H1 (cell line): ENCODE data around the gene SCYL2. TPM values are rescaled to one million over a fixed set of nuclear protein-coding genes. Genes with fewer than 3 reads are reported as not detected.
"Not testable (repeated sequence)": the region's sequence is repeated elsewhere in the genome, so short reads cannot be mapped to it uniquely, and the experiment has no call there.

Source experiments
- CTCF ChIA-PET: fragments of 300-600 bp; sonication (Branson Sonifier 250); formaldehyde crosslinking; loops from one replicate; lab custom pipeline; 2021; ENCODE audit not compliant: partially characterized antibody; lab: Charles Lee
- POLR2A ChIA-PET: fragments of 300-600 bp; sonication (Branson Sonifier 250); formaldehyde crosslinking; loops from one replicate; lab custom pipeline; 2021; ENCODE audit warnings: inconsistent platforms; ENCODE audit not compliant: partially characterized antibody; lab: Charles Lee
- DNase-seq, 2 experiments: peaks; one replicate each; pipeline versions ENCODE4 v3.0.0 to v3.0.0-alpha.2; 2010 to 2022; ENCODE audit warnings: low spot score in 2 of 2, low read depth in 1 of 2, mixed read lengths in 1 of 2
- FAIRE-seq: peaks from 2 replicates; lab custom pipeline; 2011; peaks lifted over from hg19 to GRCh38; lab: Jason Lieb, UNC
- H2AFZ ChIP-seq: 2 replicates; pipeline ENCODE4 v1.8.1; 2012; ENCODE audit warnings: low read length, inconsistent platforms
- H2AK5ac ChIP-seq: 2 replicates; pipeline ENCODE4 v1.6.1; 2013; ENCODE audit warnings: low read depth, low read length
- H2BK120ac ChIP-seq: replicated peaks from 2 replicates; pipeline ENCODE3; 2013; ENCODE audit warnings: low read depth, low read length, inconsistent platforms
- H2BK12ac ChIP-seq: 2 replicates; pipeline ENCODE4 v1.6.1; 2013; ENCODE audit warnings: low read depth, low read length
- H2BK15ac ChIP-seq: 2 replicates; pipeline ENCODE4 v1.6.1; 2013; ENCODE audit warnings: low read length
- H2BK20ac ChIP-seq: 2 replicates; pipeline ENCODE4 v1.6.1; 2013; ENCODE audit warnings: low read length
- H2BK5ac ChIP-seq: 2 replicates; pipeline ENCODE4 v1.6.1; 2013; ENCODE audit warnings: low read depth, low read length
- H3K14ac ChIP-seq: 2 replicates; pipeline ENCODE4 v1.6.1; 2013; ENCODE audit warnings: inconsistent platforms; ENCODE audit not compliant: insufficient read length
- H3K18ac ChIP-seq: 2 replicates; pipeline ENCODE4 v1.6.1; 2013; ENCODE audit warnings: low read length; ENCODE audit errors: extremely low read depth
- H3K23ac ChIP-seq: 2 replicates; pipeline ENCODE4 v1.6.1; 2013; ENCODE audit warnings: inconsistent platforms; ENCODE audit not compliant: insufficient read length
- H3K23me2 ChIP-seq: 2 replicates; pipeline ENCODE4 v1.6.1; 2013; ENCODE audit warnings: low read depth, low read length
- H3K27ac ChIP-seq: 2 replicates; pipeline ENCODE4 v1.6.1; 2011; ENCODE audit warnings: low read depth, low read length, inconsistent platforms
- H3K27me3 ChIP-seq, 4 experiments: replicated peaks in 1 of 4; 1 replicate in 1 of 4; 2 replicates in 3 of 4; pipeline versions ENCODE4 v1.6.1 to v1.8.1; 2011 to 2013; ENCODE audit warnings: low read length in 3 of 4, mild to moderate bottlenecking in 3 of 4, inconsistent platforms in 2 of 4, mixed read lengths in 2 of 4, moderate library complexity in 1 of 4; ENCODE audit not compliant: control insufficient read depth in 3 of 4, insufficient read depth in 3 of 4; ENCODE audit errors: extremely low read depth in 1 of 4
- H3K36me3 ChIP-seq, 4 experiments: 2 replicates each; pipeline versions ENCODE4 v1.6.1 to v1.8.1; 2011 to 2013; ENCODE audit warnings: mild to moderate bottlenecking in 4 of 4, low read length in 3 of 4, moderate library complexity in 2 of 4, control low read depth in 1 of 4, inconsistent platforms in 1 of 4; ENCODE audit not compliant: insufficient read depth in 4 of 4, control insufficient read depth in 2 of 4
- H3K4ac ChIP-seq: replicated peaks from 2 replicates; pipeline ENCODE3; 2013; ENCODE audit warnings: low read length, low read depth, mixed read lengths, inconsistent platforms; ENCODE audit not compliant: insufficient read length
- H3K4me1 ChIP-seq, 4 experiments: replicated peaks in 1 of 4; 1 replicate in 1 of 4; 2 replicates in 3 of 4; pipeline versions ENCODE4 v1.6.1 to v1.8.1; 2011 to 2013; ENCODE audit warnings: low read length in 3 of 4, inconsistent platforms in 2 of 4, mixed read lengths in 1 of 4; ENCODE audit not compliant: insufficient read depth in 4 of 4, control insufficient read depth in 3 of 4
- H3K4me2 ChIP-seq, 2 experiments: 2 replicates each; pipeline versions ENCODE4 v1.6.1 to v1.8.1; 2011 to 2013; ENCODE audit warnings: low read depth in 2 of 2, low read length in 2 of 2, control low read depth in 1 of 2, inconsistent platforms in 1 of 2, mild to moderate bottlenecking in 1 of 2; ENCODE audit not compliant: insufficient read depth in 1 of 2
- H3K4me3 ChIP-seq, 4 experiments: fragments of 200-600, 300-600 bp in 1 of 4; sonication (generic), shearing (Covaris generic), sonication (Bioruptor Twin) in 1 of 4; 2 replicates each; pipeline versions ENCODE4 v1.5.1 to v1.8.1; 2011 to 2016; ENCODE audit warnings: low read length in 4 of 4, low read depth in 3 of 4, control low read depth in 2 of 4, inconsistent platforms in 2 of 4, mild to moderate bottlenecking in 2 of 4, mixed read lengths in 1 of 4, moderate library complexity in 1 of 4; ENCODE audit not compliant: insufficient read depth in 2 of 4; ENCODE audit errors: extremely low read depth in 1 of 4
- H3K56ac ChIP-seq: replicated peaks from 2 replicates; pipeline ENCODE3; 2013; ENCODE audit warnings: low read depth, mild to moderate bottlenecking, mixed read lengths, low read length, inconsistent platforms; ENCODE audit not compliant: insufficient read length
- H3K79me1 ChIP-seq: 2 replicates; pipeline ENCODE4 v1.6.1; 2013; ENCODE audit warnings: low read depth, low read length, control low read depth
- H3K79me2 ChIP-seq, 2 experiments: 2 replicates each; pipeline versions ENCODE4 v1.6.1 to v1.8.1; 2012 to 2013; ENCODE audit warnings: low read length in 2 of 2, mild to moderate bottlenecking in 2 of 2, inconsistent platforms in 1 of 2; ENCODE audit not compliant: insufficient read depth in 2 of 2, control insufficient read depth in 1 of 2
- H3K9ac ChIP-seq, 4 experiments: replicated peaks in 1 of 4; 1 replicate in 1 of 4; 2 replicates in 3 of 4; pipeline versions ENCODE4 v1.6.1 to v1.8.1; 2011 to 2013; ENCODE audit warnings: low read depth in 3 of 4, low read length in 3 of 4, control low read depth in 2 of 4, mild to moderate bottlenecking in 2 of 4, moderate library complexity in 2 of 4, inconsistent platforms in 1 of 4; ENCODE audit errors: extremely low read depth in 1 of 4
- H3K9me3 ChIP-seq, 2 experiments: 2 replicates each; pipeline versions ENCODE4 v1.6.1 to v1.8.1; 2012 to 2013; ENCODE audit warnings: mild to moderate bottlenecking in 2 of 2, moderate library complexity in 2 of 2, control low read depth in 1 of 2, inconsistent platforms in 1 of 2, low read depth in 1 of 2, low read length in 1 of 2, mixed read lengths in 1 of 2; ENCODE audit not compliant: insufficient read depth in 2 of 2
- H4K20me1 ChIP-seq, 2 experiments: replicated peaks in 1 of 2; 2 replicates each; pipeline versions ENCODE3 to v1.8.1; 2011 to 2013; ENCODE audit warnings: inconsistent platforms in 2 of 2, low read length in 2 of 2, mild to moderate bottlenecking in 1 of 2; ENCODE audit not compliant: insufficient read depth in 2 of 2, control insufficient read depth in 1 of 2
- H4K5ac ChIP-seq: 2 replicates; pipeline ENCODE4 v1.6.1; 2013; ENCODE audit warnings: low read length, low read depth, mixed read lengths, inconsistent platforms; ENCODE audit not compliant: insufficient read length
- H4K8ac ChIP-seq: 2 replicates; pipeline ENCODE4 v1.8.0; 2013; ENCODE audit warnings: mild to moderate bottlenecking, moderate library complexity, low read length, inconsistent platforms; ENCODE audit not compliant: insufficient read depth; ENCODE audit errors: extremely low read depth
- H4K91ac ChIP-seq: replicated peaks from 2 replicates; pipeline ENCODE3; 2013; ENCODE audit warnings: low read length, mixed read lengths, inconsistent platforms; ENCODE audit not compliant: insufficient read length
- WGBS, 2 experiments: shearing (Covaris generic) in 1 of 2; methylation state at CpG; one replicate each; pipeline versions ENCODE4 v1.1.6 to v1.1.7; 2013 to 2015; ENCODE audit warnings: low lambda C conversion rate in 2 of 2, mixed read lengths in 2 of 2, inconsistent platforms in 1 of 2, low coverage in 1 of 2, missing lambda C conversion rate in 1 of 2; ENCODE audit not compliant: insufficient replicate concordance in 2 of 2, insufficient coverage in 1 of 2, insufficient read length in 1 of 2; ENCODE audit errors: extremely low coverage in 1 of 2, missing lambda C conversion rate in 1 of 2; 5-methylcytosine and 5-hydroxymethylcytosine counted together
- polyA plus RNA-seq, 7 experiments: library from polyadenylated mRNA; depleted of rRNA in 3 of 7; stranded (reverse) in 5 of 7; unstranded in 2 of 7; fragments of >200 nt in 5 of 7; fragments of 200-250 nt in 2 of 7; gene quantifications; 1 replicate in 5 of 7; 2 replicates in 1 of 7; 4 replicates in 1 of 7; pipeline versions ENCODE4 v1.2.1 to v1.2.3, GENCODE V29; 2011 to 2013; ENCODE audit warnings: missing spikeins in 2 of 7, mixed read lengths in 2 of 7
- total RNA-seq: library from RNA; stranded (reverse); fragmentation: NEBNext Ultra II Directional; extraction: Animal tissue kit (Norgen Biotek cat#: 25700); gene quantifications from 2 replicates; pipeline ENCODE4 v1.2.1, GENCODE V29; 2021

The SCYL2 gene
- total and polyA plus RNA-seq, 2 of the 8 experiments (the other 6 are each of a cell fraction or from before 2014, with no cell fraction given): 8.9 to 48.7 TPM

GRCh38 chr12:100304334-100304733 lies 37.4 kb downstream of the SCYL2 start:
- H3K9me3 ChIP-seq, H2BK20ac ChIP-seq, H2BK12ac ChIP-seq, H3K14ac ChIP-seq, H3K23me2 ChIP-seq, FAIRE-seq, H3K27ac ChIP-seq, H3K79me1 ChIP-seq, H4K20me1 ChIP-seq, H3K4me1 ChIP-seq, H2BK120ac ChIP-seq, H3K4me2 ChIP-seq, H4K8ac ChIP-seq, H2BK15ac ChIP-seq, H3K18ac ChIP-seq, H3K27me3 ChIP-seq, H3K23ac ChIP-seq, H4K91ac ChIP-seq, H3K4ac ChIP-seq, H2AK5ac ChIP-seq, H2AFZ ChIP-seq, H3K4me3 ChIP-seq, H3K79me2 ChIP-seq, POLR2A ChIA-PET, H3K56ac ChIP-seq, DNase-seq, H2BK5ac ChIP-seq, H3K9ac ChIP-seq, H4K5ac ChIP-seq: not testable (repeated sequence)
- WGBS, 2 experiments: 96% methylated on average over 7 of the region's 7 CpGs; no CpG with 5 or more reads in 1 of the 2 experiments
- H3K36me3 ChIP-seq: peaks cover 0 to 28% (median 4%) of the 10 kb centered on the region in 4 experiments; a peak in 3 of 8 replicates
- CTCF ChIA-PET: interaction anchor here (1.5 kb wide), 1 partner anchor 25 kb away, joined by 3 read pairs; no protein-coding TSS in a partner anchor

GRCh38 chr12:100308138-100308537 lies 41.2 kb downstream of the SCYL2 start:
- H2AK5ac ChIP-seq, H3K56ac ChIP-seq, POLR2A ChIA-PET, H2BK120ac ChIP-seq, CTCF ChIA-PET, H2BK5ac ChIP-seq, FAIRE-seq, H3K9ac ChIP-seq, H3K23me2 ChIP-seq, H4K20me1 ChIP-seq, H4K8ac ChIP-seq, H3K4me1 ChIP-seq, H3K4me3 ChIP-seq, H2BK15ac ChIP-seq, H3K18ac ChIP-seq, H2AFZ ChIP-seq, DNase-seq, H3K27me3 ChIP-seq, H3K9me3 ChIP-seq, H2BK12ac ChIP-seq, H3K4ac ChIP-seq, H3K79me2 ChIP-seq, H3K4me2 ChIP-seq, H3K23ac ChIP-seq, H2BK20ac ChIP-seq, H4K91ac ChIP-seq, H3K27ac ChIP-seq, H4K5ac ChIP-seq, H3K79me1 ChIP-seq, H3K14ac ChIP-seq: not testable (repeated sequence)
- 95% methylated on average over 5 of the region's 5 CpGs; no CpG with 5 or more reads in 1 of the 2 experiments for WGBS, 2 experiments
- peaks cover 0 to 18% (median 4%) of the 10 kb centered on the region in 4 experiments; a peak in 3 of 8 replicates for H3K36me3 ChIP-seq
